Upper lobe of right lung (tissue), 1 donor: ENCODE data around the gene VMO1. TPM values are rescaled to one million over a fixed set of nuclear protein-coding genes. Genes with fewer than 3 reads are reported as not detected.

Source experiments
- ATAC-seq: fragments of 200-7000 bp; cut with Tn5 transposase; one replicate; pipeline ENCODE4 v1.9.1; 2020; ENCODE audit warnings: mild to moderate bottlenecking, moderate library complexity
- DNase-seq: peaks from one replicate; pipeline ENCODE4 v3.0.0-alpha.2; 2020
- H3K27ac ChIP-seq: fragments of 200-600 bp; one replicate; pipeline ENCODE4 v1.8.0; 2022
- H3K27me3 ChIP-seq: fragments of 200-600 bp; one replicate; pipeline ENCODE4 v1.8.0; 2022; ENCODE audit warnings: mild to moderate bottlenecking
- H3K36me3 ChIP-seq: fragments of 200-600 bp; one replicate; pipeline ENCODE4 v1.8.0; 2022
- H3K4me1 ChIP-seq: fragments of 200-600 bp; one replicate; pipeline ENCODE4 v1.8.0; 2022
- H3K4me3 ChIP-seq: fragments of 200-600 bp; one replicate; pipeline ENCODE4 v1.8.0; 2022; ENCODE audit warnings: mild to moderate bottlenecking
- H3K9me3 ChIP-seq: fragments of 200-600 bp; one replicate; pipeline ENCODE4 v1.8.0; 2022
- intact Hi-C: fragments of 100-400 bp; cut with DNase I; formaldehyde crosslinking; loops from one replicate; pipeline ENCODE4 v1.11.0; 2022
- total RNA-seq: library from RNA; stranded (reverse); fragmentation: NEBNext Ultra II Directional; extraction: Animal tissue kit (Norgen Biotek cat#: 25700); gene quantifications from one replicate; pipeline ENCODE4 v1.2.1, GENCODE V29; 2021
- TF ChIP-seq, protein P1 (sequence below): fragments of 200-600 bp; IDR thresholded peaks from one replicate; pipeline ENCODE4 v1.8.0; 2022; ENCODE audit warnings: antibody characterized with exemption
- donor health status: DM: no; HTN: yes; CAD: no; lungs with severe emphysema.

VMO1 gene
- total RNA-seq, 1 donor from 2014 or later, result 5.6 TPM

DNA sequence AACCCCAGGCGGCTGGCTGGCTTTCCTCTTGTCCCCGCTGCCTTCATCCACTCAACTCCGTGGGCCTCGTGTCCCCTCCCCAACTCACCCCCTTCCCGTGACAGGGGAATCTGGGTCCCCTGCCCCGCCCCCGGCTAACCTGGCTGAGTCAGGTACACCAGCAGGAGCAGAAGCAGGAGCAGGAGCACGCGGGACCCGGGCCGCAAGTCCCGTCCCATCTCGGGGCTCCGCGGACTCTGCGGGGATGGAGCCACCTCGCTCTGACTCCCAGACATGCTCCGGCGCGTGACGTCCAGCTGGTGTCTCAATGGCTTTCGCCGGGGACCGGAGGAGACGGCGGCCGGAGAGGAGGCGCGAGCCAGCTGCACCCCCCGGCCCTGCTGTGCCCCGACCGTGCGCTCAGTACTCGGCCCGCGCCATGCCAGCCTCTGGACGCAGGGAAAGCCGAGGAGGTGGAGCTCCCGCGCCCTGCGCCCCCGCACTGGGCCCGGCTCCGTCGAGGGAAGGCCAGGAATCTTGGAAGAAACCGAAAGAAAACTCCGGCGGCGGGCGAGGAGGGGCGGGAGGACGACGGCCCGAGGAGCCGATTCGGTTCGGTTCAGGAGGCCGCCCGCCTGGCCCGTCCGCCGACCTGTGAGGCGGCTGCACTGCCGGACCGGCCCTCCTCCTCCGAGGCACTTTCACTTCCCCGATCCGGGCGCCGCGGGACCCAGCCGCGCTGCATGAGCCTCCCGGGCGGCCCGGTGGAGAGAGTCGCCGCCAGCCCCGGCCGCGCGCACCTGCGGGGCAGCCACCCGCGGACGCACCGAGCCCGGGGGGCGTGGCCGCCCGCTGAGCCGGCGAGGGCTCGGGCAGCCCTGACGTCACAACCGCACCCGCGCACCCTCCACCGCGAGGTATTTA lies 46.8 kb downstream of the VMO1 start, which contains the start of the genes CXCL16 and ZMYND15:
Gene CXCL16, minus strand, starts transcription at position 807 of the 903 bp plus-strand sequence. Its CDS starts 589 bp downstream, at position 218.
Gene ZMYND15, plus strand, starts transcription at position 712 of the 903 bp plus-strand sequence. CDS start 716 bp downstream, outside the sequence.
- H3K4me3 ChIP-seq, result peak within 1 kb of the TSS; percentile 90
- no peaks in the 10 kb centered on the region for H3K27me3 ChIP-seq
- H3K9me3 ChIP-seq, result no peaks in the 10 kb centered on the region
- DNase-seq (peak; percentile 88), ATAC-seq (peak; percentile 76)
- TF ChIP-seq, protein P1, sequence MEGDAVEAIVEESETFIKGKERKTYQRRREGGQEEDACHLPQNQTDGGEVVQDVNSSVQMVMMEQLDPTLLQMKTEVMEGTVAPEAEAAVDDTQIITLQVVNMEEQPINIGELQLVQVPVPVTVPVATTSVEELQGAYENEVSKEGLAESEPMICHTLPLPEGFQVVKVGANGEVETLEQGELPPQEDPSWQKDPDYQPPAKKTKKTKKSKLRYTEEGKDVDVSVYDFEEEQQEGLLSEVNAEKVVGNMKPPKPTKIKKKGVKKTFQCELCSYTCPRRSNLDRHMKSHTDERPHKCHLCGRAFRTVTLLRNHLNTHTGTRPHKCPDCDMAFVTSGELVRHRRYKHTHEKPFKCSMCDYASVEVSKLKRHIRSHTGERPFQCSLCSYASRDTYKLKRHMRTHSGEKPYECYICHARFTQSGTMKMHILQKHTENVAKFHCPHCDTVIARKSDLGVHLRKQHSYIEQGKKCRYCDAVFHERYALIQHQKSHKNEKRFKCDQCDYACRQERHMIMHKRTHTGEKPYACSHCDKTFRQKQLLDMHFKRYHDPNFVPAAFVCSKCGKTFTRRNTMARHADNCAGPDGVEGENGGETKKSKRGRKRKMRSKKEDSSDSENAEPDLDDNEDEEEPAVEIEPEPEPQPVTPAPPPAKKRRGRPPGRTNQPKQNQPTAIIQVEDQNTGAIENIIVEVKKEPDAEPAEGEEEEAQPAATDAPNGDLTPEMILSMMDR, result no peak
- H3K27ac ChIP-seq, result peak within 1 kb of the TSS; percentile 89
- peaks cover 9% of the 10 kb centered on the region for H3K36me3 ChIP-seq
- intact Hi-C loops, result loop anchor here (10.0 kb wide), 1 partner anchor 45 kb away; the partner anchor contains the start of genes GLTPD2 and VMO1
- H3K4me1 ChIP-seq, result no peaks in the 10 kb centered on the region

DNA sequence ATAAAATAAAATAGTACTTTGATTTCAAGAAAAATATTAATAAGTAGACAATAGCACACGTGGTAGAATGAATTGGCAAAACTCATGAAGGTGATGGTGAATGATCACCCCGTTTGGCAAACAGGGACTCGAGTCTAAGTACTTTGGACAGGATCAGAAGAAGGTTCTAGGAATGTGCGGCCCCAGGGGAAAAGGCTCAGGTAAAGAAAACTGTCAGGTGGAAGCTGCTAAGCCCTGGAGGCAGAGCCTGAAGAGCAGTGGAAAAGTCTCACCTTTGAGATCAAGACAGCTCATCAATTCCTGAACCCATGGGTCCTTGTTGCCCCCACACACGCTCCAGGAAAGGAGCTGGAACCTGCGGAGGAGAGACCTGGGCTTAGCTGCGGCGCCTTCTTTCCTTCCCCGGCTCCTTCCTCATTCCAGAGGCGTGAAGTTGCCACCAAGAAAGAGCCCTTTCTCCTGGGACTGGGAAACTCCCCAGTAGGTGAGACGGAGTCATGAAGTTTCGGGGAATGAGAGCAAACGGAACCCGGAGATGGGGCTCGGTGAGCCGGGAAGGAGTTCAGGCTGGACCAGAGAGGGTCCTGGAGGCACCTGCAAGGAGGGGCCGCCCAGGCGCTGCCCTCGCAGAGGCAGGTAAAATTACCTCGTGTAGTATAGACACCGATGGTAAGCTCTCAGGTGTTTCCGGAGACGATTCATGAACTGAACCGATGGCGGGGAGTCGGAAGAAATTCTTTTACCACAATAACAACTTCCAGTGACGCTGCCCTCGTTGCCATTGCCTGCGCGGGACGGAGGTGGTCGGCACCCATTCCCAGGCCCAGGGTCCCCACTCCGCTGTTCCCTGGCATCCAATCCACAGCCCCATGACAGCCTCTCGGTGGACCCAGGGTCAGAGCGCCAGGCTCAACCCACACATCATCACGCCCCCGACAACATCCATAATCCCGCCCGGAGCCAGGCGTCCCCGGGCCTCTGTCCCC lies 47.7 kb downstream of the VMO1 start:
- peak; percentile 51 for ATAC-seq

DNA sequence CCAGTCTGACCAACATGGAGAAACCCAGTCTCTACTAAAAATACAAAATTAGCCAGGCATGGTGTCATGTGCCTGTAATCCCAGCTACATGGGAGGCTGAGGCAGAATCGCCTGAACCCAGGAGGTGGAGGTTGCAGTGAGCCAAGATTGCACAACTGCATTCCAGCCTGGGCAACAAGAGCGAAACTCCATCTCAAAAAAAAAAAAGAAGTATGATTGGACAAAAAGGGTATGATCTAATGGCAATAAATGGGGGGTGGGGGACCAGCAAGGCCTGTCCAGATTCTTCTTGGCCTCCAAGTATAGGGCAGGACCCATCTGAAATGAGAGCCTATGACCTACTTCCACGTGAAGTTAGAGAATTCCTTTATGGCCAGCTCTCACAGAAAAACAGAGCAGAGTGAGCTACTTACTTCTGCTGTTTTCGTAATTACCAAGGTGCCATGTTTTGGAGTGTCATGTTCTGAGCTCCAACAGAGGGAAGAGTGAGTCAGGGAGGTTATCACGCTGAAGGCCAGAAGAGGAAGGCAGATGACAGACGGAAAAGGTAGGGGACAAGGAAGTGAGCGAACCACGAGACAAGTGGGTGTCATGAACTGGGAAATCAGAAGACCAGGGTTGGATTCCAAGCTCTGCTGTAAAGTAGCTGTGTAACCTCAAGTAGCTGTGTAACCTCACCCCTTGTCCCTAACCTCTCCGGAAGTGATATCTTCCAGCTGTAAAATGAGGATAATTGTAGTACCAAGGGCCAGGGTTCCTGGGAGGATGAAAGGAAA lies 50.1 kb downstream of the VMO1 start:
- H3K4me1 ChIP-seq, result peaks cover 14% of the 10 kb centered on the region
- ATAC-seq, result peak; percentile 41
- no peaks in the 10 kb centered on the region for H3K9me3 ChIP-seq
- DNase-seq, result no peak
- intact Hi-C loops, result loop anchor here (10.0 kb wide), 1 partner anchor 49 kb away; the partner anchor contains the start of genes GLTPD2 and VMO1
- H3K36me3 ChIP-seq, result peaks cover 26% of the 10 kb centered on the region
- H3K27ac ChIP-seq, result peak overlapping the region; percentile 33
- no peaks in the 10 kb centered on the region for H3K27me3 ChIP-seq
- TF ChIP-seq, protein P1, result no peak
- H3K4me3 ChIP-seq, result no peak overlapping the region

More for the DNA sequence above, 47.7 kb downstream of the VMO1 start:
- Histone ChIP-seq H3K9me3 (no peaks in the 10 kb centered on the region), H3K27ac (peak overlapping the region; percentile 89), H3K36me3 (peaks cover 18% of the 10 kb centered on the region), H3K4me1 (no peaks in the 10 kb centered on the region), H3K27me3 (no peaks in the 10 kb centered on the region), H3K4me3 (peak overlapping the region; percentile 90)
- intact Hi-C loops, result loop anchor here (10.0 kb wide), 1 partner anchor 46 kb away; the partner anchor contains the start of genes GLTPD2 and VMO1
- TF ChIP-seq, protein P1, result no peak
- no peak for DNase-seq

Other genes with a start within 250 kb of the VMO1 start
- gene MYBBP1A, start 231.0 kb downstream of the VMO1 start, total RNA-seq, result 46.7 TPM
- 5.6 TPM for gene GGT6, start 225.8 kb downstream of the VMO1 start, total RNA-seq
- gene SMTNL2, start 201.8 kb downstream of the VMO1 start, total RNA-seq, result 2.7 TPM
- gene ALOX15, start 144.7 kb downstream of the VMO1 start, total RNA-seq, result 1.7 TPM
- gene PELP1, start 82.2 kb downstream of the VMO1 start, total RNA-seq, result 39.0 TPM
- gene ARRB2, start 75.7 kb downstream of the VMO1 start, total RNA-seq, result 131 TPM
- gene MED11, start 54.9 kb downstream of the VMO1 start, total RNA-seq, result 23.2 TPM
- gene ZMYND15, start 46.5 kb downstream of the VMO1 start, total RNA-seq, result 9.6 TPM
- gene CXCL16, start 46.4 kb downstream of the VMO1 start, total RNA-seq, result 169 TPM
- not detected for gene TM4SF5, start 14.5 kb downstream of the VMO1 start, total RNA-seq
- gene GLTPD2, start 2.6 kb upstream of the VMO1 start, total RNA-seq, result not detected
- gene PSMB6, start 9.8 kb upstream of the VMO1 start, total RNA-seq, result 91.0 TPM
- gene PLD2, start 20.8 kb upstream of the VMO1 start, total RNA-seq, result 33.4 TPM
- gene MINK1, start 47.0 kb upstream of the VMO1 start, total RNA-seq, result 121 TPM
- gene C17orf107, start 113.2 kb upstream of the VMO1 start, total RNA-seq, result 2.7 TPM
- 0.98 TPM for gene CHRNE, start 116.7 kb upstream of the VMO1 start, total RNA-seq
- gene GP1BA, start 145.9 kb upstream of the VMO1 start, total RNA-seq, result 0.55 TPM
- gene SLC25A11, start 153.7 kb upstream of the VMO1 start, total RNA-seq, result 55.0 TPM
- gene RNF167, start 153.9 kb upstream of the VMO1 start, total RNA-seq, result 92.9 TPM
- 457 TPM for gene PFN1, start 162.2 kb upstream of the VMO1 start, total RNA-seq
- gene ENO3, start 164.8 kb upstream of the VMO1 start, total RNA-seq, result 8.6 TPM
- gene SPAG7, start 181.5 kb upstream of the VMO1 start, total RNA-seq, result 64.8 TPM
- gene CAMTA2, start 201.3 kb upstream of the VMO1 start, total RNA-seq, result 55.8 TPM
- 4.5 TPM for gene INCA1, start 211.2 kb upstream of the VMO1 start, total RNA-seq
- 254 TPM for gene KIF1C, start 211.6 kb upstream of the VMO1 start, total RNA-seq
- gene SLC52A1, start 249.1 kb upstream of the VMO1 start, total RNA-seq, result 0.26 TPM